Measurements from ENCODE around the gene RPL22. TPM values are rescaled to one million over a fixed set of nuclear protein-coding genes. Genes with fewer than 3 reads are reported as not detected.
A peak's percentile ranks its signal among the peaks of the same experiment; 100 is the strongest.

Gene RPL22
- total RNA-seq, 1 experiment from 2014 or later, result 309 TPM

DNA sequence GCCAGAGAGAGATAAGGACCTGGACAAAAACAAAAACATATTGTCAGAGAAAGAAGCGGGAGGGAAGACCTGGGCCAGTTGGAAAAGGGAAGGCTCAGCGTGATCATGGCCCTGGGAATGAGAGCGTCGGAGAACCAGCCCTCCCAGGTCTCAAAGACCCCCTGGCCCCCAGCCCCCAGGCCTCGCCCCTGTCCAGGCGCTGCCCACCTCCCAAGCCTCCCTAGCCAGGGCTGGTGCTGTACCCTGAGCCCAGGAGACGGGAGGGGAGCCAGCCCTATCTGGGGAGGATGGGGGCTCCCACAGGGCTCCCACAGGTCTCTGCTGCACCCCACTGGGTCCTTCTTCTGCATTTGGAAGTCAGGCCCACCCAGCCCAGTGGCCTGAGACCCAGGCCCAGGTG is 34.4 kb downstream of the RPL22 start:
- DNase-seq (ENCODE audit: low read depth, low spot score) (no peak), ATAC-seq (no peak)
- Histone ChIP-seq H3K27me3 (ENCODE audit: control insufficient read depth, insufficient read depth, low read length) (no peaks in the 10 kb centered on the region), H3K27ac (ENCODE audit: low read length) (no peak overlapping the region), H3K9me3 (ENCODE audit: control insufficient read depth, insufficient read depth, low read depth, low read length) (no peaks in the 10 kb centered on the region), H3K4me1 (ENCODE audit: control insufficient read depth, insufficient read depth, low read length) (peaks cover 4% of the 10 kb centered on the region), H3K4me3 (ENCODE audit: low read depth in 2 of 2, low read length in 2 of 2) (no peak overlapping the region), H3K36me3 (ENCODE audit: control insufficient read depth, insufficient read depth, low read length) (no peaks in the 10 kb centered on the region)
- TF ChIP-seq, protein P1, sequence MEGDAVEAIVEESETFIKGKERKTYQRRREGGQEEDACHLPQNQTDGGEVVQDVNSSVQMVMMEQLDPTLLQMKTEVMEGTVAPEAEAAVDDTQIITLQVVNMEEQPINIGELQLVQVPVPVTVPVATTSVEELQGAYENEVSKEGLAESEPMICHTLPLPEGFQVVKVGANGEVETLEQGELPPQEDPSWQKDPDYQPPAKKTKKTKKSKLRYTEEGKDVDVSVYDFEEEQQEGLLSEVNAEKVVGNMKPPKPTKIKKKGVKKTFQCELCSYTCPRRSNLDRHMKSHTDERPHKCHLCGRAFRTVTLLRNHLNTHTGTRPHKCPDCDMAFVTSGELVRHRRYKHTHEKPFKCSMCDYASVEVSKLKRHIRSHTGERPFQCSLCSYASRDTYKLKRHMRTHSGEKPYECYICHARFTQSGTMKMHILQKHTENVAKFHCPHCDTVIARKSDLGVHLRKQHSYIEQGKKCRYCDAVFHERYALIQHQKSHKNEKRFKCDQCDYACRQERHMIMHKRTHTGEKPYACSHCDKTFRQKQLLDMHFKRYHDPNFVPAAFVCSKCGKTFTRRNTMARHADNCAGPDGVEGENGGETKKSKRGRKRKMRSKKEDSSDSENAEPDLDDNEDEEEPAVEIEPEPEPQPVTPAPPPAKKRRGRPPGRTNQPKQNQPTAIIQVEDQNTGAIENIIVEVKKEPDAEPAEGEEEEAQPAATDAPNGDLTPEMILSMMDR (IDR thresholded peaks at IDR 0.05), result no peak
- TF ChIP-seq SIN3A (IDR thresholded peaks at IDR 0.05; ENCODE audit: borderline replicate concordance, insufficient read depth, low read depth, low read length) (no peak), REST (IDR thresholded peaks at IDR 0.05; ENCODE audit: insufficient read depth in 1 of 2, low read depth in 2 of 2, low read length in 1 of 2) (no peak)
- CTCF ChIA-PET, result no interaction called here
- POLR2A ChIA-PET, result no interaction called here
- no TSS peak for BruUV-seq (replicated peaks)
- intact Hi-C loops (cut with micrococcal nuclease; ENCODE audit: unreplicated experiment), result no loop called here
- in situ Hi-C loops (cut with HindIII; ENCODE audit: low pct_unique_long_range_greater_than_20kb, low sequenced_read_pairs), result no loop called here

DNA sequence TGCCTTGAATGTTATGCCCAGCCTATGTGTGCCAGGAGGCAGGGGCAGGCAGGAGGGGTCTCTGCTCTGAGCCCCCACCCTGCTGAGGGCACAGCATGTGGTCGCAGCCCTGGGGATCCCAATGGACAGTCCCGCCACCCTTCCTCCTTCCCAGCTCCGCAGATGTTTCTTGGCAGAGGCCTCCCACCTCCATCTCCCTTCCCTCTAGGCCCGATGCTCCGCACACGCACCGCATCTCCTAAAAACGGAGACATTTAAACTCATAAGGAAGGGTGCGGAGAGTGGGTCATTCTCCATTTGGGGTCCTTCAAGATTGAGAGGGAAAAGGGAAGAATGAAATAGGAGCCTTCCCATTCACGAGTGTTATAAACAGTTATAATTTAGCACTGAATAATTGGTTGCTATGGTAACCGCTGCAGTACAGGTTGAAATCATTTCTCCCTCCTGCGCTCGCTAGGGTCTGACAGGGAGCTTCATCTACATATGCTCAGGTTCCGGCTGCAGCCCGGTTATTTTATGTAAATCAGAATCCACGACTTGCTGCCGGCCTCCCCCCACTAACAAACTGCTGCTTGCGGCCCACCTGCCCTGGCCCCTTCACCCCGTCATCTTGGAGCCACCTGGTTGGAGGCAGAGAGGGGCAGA is 35.3 kb downstream of the RPL22 start:
- in situ Hi-C loops (cut with HindIII; ENCODE audit: low pct_unique_long_range_greater_than_20kb, low sequenced_read_pairs) (no loop called here), intact Hi-C loops (cut with micrococcal nuclease; ENCODE audit: unreplicated experiment) (no loop called here)
- no peak overlapping the region for H3K4me3 ChIP-seq (ENCODE audit: low read depth in 2 of 2, low read length in 2 of 2)
- ChIA-PET POLR2A (no interaction called here), CTCF (no interaction called here)
- no peaks in the 10 kb centered on the region for H3K4me1 ChIP-seq (ENCODE audit: control insufficient read depth, insufficient read depth, low read length)
- ATAC-seq (no peak), DNase-seq (ENCODE audit: low read depth, low spot score) (no peak)
- TSS peak; percentile 52 for BruUV-seq (replicated peaks)
- no peak overlapping the region for H3K27ac ChIP-seq (ENCODE audit: low read length)
- no peaks in the 10 kb centered on the region for H3K27me3 ChIP-seq (ENCODE audit: control insufficient read depth, insufficient read depth, low read length)
- no peaks in the 10 kb centered on the region for H3K36me3 ChIP-seq (ENCODE audit: control insufficient read depth, insufficient read depth, low read length)
- H3K9me3 ChIP-seq (ENCODE audit: control insufficient read depth, insufficient read depth, low read depth, low read length), result no peaks in the 10 kb centered on the region
- TF ChIP-seq TCF7L2 (IDR thresholded peaks at IDR 0.05; ENCODE audit: low read depth, low read length), result no peak
- no peak for TF ChIP-seq REST (IDR thresholded peaks at IDR 0.05; ENCODE audit: insufficient read depth in 1 of 2, low read depth in 2 of 2, low read length in 1 of 2)
- TF ChIP-seq SIN3A (IDR thresholded peaks at IDR 0.05; ENCODE audit: borderline replicate concordance, insufficient read depth, low read depth, low read length), result no peak
- no peak for TF ChIP-seq POLR2AphosphoS5 (IDR thresholded peaks at IDR 0.05; ENCODE audit: low read depth, low read length)
- TF ChIP-seq, protein P1 (IDR thresholded peaks at IDR 0.05), result no peak

Data from Panc1 (cell line).